HCT116 (cell line): Measurements from ENCODE around the gene DGAT2. TPM values are rescaled to one million over a fixed set of nuclear protein-coding genes. Genes with fewer than 3 reads are reported as not detected.

Source experiments
- ATAC-seq: fragments of 200-7000 bp; cut with Tn5 transposase; 2 replicates; pipeline ENCODE4 v1.9.1; 2020; ENCODE audit warnings: mild to moderate bottlenecking, moderate library complexity
- BruUV-seq: library from RNA; stranded (reverse); fragments of 400-500 nt; replicated peaks from 2 replicates; lab custom pipeline; 2021; lab: Mats Ljungman, UMichigan
- CTCF ChIA-PET: fragments of 300-600 bp; sonication (Branson Sonifier 250); formaldehyde crosslinking; loops from one replicate; lab custom pipeline; 2021; ENCODE audit warnings: antibody characterized with exemption; lab: Charles Lee
- POLR2A ChIA-PET: fragments of 300-600, 350-600 bp; sonication (Branson Sonifier 250); formaldehyde crosslinking; loops from one replicate; lab custom pipeline; 2021; ENCODE audit warnings: antibody characterized with exemption; lab: Charles Lee
- RAD21 ChIA-PET, 2 experiments: fragments of 300-600 bp; sonication (Branson Sonifier 250); formaldehyde crosslinking; loops; one replicate each; lab custom pipeline; 2023; ENCODE audit warnings: low total read pairs in 2 of 2; ENCODE audit not compliant: uncharacterized antibody in 2 of 2, unreplicated experiment in 2 of 2, low non-redundant PET in 1 of 2; lab: Charles Lee
- DNase-seq: peaks from one replicate; pipeline ENCODE4 v3.0.0-alpha.2; 2010; ENCODE audit warnings: low read depth, low spot score
- H2AFZ ChIP-seq: fragments of 200-600 bp; shearing (Covaris generic), sonication (generic); 2 replicates; pipeline ENCODE4 v1.6.1; 2017; ENCODE audit warnings: low read depth, mixed run types, mixed read lengths, antibody characterized with exemption, low read length; ENCODE audit not compliant: poor library complexity, severe bottlenecking
- H3K27ac ChIP-seq: 2 replicates; pipeline ENCODE4 v1.5.1; 2012; ENCODE audit warnings: low read depth, low read length
- H3K27me3 ChIP-seq: fragments of 200-600 bp; sonication (generic); 2 replicates; pipeline ENCODE4 v1.6.1; 2016; ENCODE audit warnings: mixed run types, low read length, mixed read lengths; ENCODE audit not compliant: insufficient read depth
- H3K36me3 ChIP-seq, 2 experiments: fragments of 200-500 bp in 1 of 2; fragments of 200-600 bp in 1 of 2; sonication (Bioruptor generic) in 1 of 2; sonication (generic) in 1 of 2; 2 replicates each; pipeline versions ENCODE4 v1.5.1 to v1.6.1; 2014 to 2016; ENCODE audit warnings: low read length in 2 of 2, inconsistent platforms in 1 of 2, mixed read lengths in 1 of 2, mixed run types in 1 of 2; ENCODE audit not compliant: insufficient read depth in 2 of 2, control insufficient read depth in 1 of 2
- H3K4me1 ChIP-seq, 2 experiments: fragments of 200-600 bp in 1 of 2; sonication (generic) in 1 of 2; 2 replicates each; pipeline versions ENCODE4 v1.5.1 to v1.6.1; 2012 to 2017; ENCODE audit warnings: low read length in 2 of 2, inconsistent platforms in 1 of 2, mild to moderate bottlenecking in 1 of 2, mixed read lengths in 1 of 2, mixed run types in 1 of 2, moderate library complexity in 1 of 2; ENCODE audit not compliant: insufficient read depth in 2 of 2, control insufficient read depth in 1 of 2
- H3K4me2 ChIP-seq: fragments of 200-600 bp; sonication (generic); 2 replicates; pipeline ENCODE4 v1.6.1; 2017; ENCODE audit warnings: mixed run types, low read length, mixed read lengths
- H3K4me3 ChIP-seq, 2 experiments: fragments of 200-600 bp in 1 of 2; sonication (generic) in 1 of 2; replicated peaks in 1 of 2; 2 replicates each; pipeline ENCODE4 v1.5.1; 2011 to 2016; ENCODE audit warnings: low read length in 2 of 2, control low read depth in 1 of 2, low read depth in 1 of 2, mild to moderate bottlenecking in 1 of 2, mixed read lengths in 1 of 2, mixed run types in 1 of 2
- H3K79me2 ChIP-seq: fragments of 200-600 bp; sonication (generic); 2 replicates; pipeline ENCODE4 v1.6.1; 2017; ENCODE audit warnings: mild to moderate bottlenecking, mixed run types, low read length, moderate library complexity, mixed read lengths; ENCODE audit not compliant: insufficient read depth
- H3K9ac ChIP-seq: fragments of 200-600 bp; sonication (generic); 2 replicates; pipeline ENCODE4 v1.6.1; 2016; ENCODE audit warnings: low read length, mixed read lengths
- H3K9me2 ChIP-seq: fragments of 200-600 bp; sonication (generic), shearing (Covaris generic); 2 replicates; pipeline ENCODE4 v1.6.1; 2017; ENCODE audit warnings: mixed run types, mild to moderate bottlenecking, moderate library complexity; ENCODE audit not compliant: insufficient read depth
- H3K9me3 ChIP-seq, 2 experiments: fragments of 200-500 bp in 1 of 2; fragments of 200-600 bp in 1 of 2; sonication (Bioruptor generic) in 1 of 2; sonication (generic) in 1 of 2; 2 replicates each; pipeline ENCODE4 v1.6.1; 2014 to 2017; ENCODE audit warnings: low read length in 2 of 2, mixed read lengths in 2 of 2, inconsistent platforms in 1 of 2, low read depth in 1 of 2, mild to moderate bottlenecking in 1 of 2, mixed run types in 1 of 2, moderate library complexity in 1 of 2; ENCODE audit not compliant: control insufficient read depth in 1 of 2, insufficient read depth in 1 of 2
- H4K20me1 ChIP-seq: fragments of 200-600 bp; sonication (generic), shearing (Covaris generic); 2 replicates; pipeline ENCODE4 v1.6.1; 2017; ENCODE audit warnings: mixed run types, mild to moderate bottlenecking, moderate library complexity; ENCODE audit not compliant: insufficient read depth
- ATF3 ChIP-seq: IDR thresholded peaks from 2 replicates; pipeline ENCODE4 v1.6.1; 2012
- CBX3 ChIP-seq: IDR thresholded peaks from 2 replicates; pipeline ENCODE4 v1.6.1; 2012; ENCODE audit warnings: low read depth
- CEBPB ChIP-seq: IDR thresholded peaks from 2 replicates; pipeline ENCODE4 v1.6.1; 2012; ENCODE audit warnings: low read depth
- EGR1 ChIP-seq: IDR thresholded peaks from 2 replicates; pipeline ENCODE4 v1.6.1; 2012; ENCODE audit warnings: low read depth
- EZH2 ChIP-seq: fragments of 200-600 bp; sonication (generic); IDR thresholded peaks from 2 replicates; pipeline ENCODE4 v1.6.1; 2017; ENCODE audit warnings: antibody characterized with exemption, mixed run types
- EZH2phosphoT487 ChIP-seq: fragments of 200-600 bp; IDR thresholded peaks from 2 replicates; pipeline ENCODE4 v1.6.1; 2018; ENCODE audit warnings: antibody characterized with exemption, borderline replicate concordance
- JUND ChIP-seq: IDR thresholded peaks from 2 replicates; pipeline ENCODE4 v1.6.1; 2012
- MAX ChIP-seq: IDR thresholded peaks from 2 replicates; pipeline ENCODE4 v1.6.1; 2012
- POLR2A ChIP-seq: IDR thresholded peaks from 2 replicates; pipeline ENCODE4 v1.7.0; 2011; ENCODE audit warnings: borderline replicate concordance; ENCODE audit not compliant: insufficient read depth, insufficient read length; ENCODE audit errors: extremely low read depth
- RAD21 ChIP-seq: IDR thresholded peaks from 2 replicates; pipeline ENCODE4 v1.6.1; 2012; ENCODE audit warnings: low read depth, mild to moderate bottlenecking
- REST ChIP-seq: IDR thresholded peaks from 2 replicates; pipeline ENCODE4 v1.6.1; 2012; ENCODE audit warnings: low read depth
- SP1 ChIP-seq: IDR thresholded peaks from 2 replicates; pipeline ENCODE4 v1.6.1; 2012; ENCODE audit warnings: low read depth
- SRF ChIP-seq: IDR thresholded peaks from 2 replicates; pipeline ENCODE4 v1.6.1; 2012; ENCODE audit warnings: low read depth
- TCF7L2 ChIP-seq: IDR thresholded peaks from 2 replicates; pipeline ENCODE4 v1.7.0; 2011; ENCODE audit warnings: borderline replicate concordance, inconsistent platforms; ENCODE audit not compliant: insufficient read depth, insufficient read length; ENCODE audit errors: extremely low read depth
- YY1 ChIP-seq: IDR thresholded peaks from 2 replicates; pipeline ENCODE4 v1.6.1; 2011; ENCODE audit warnings: low read length, low read depth, moderate library complexity, mild to moderate bottlenecking; ENCODE audit not compliant: insufficient replicate concordance; ENCODE audit errors: extremely low read depth
- ZFX ChIP-seq: fragments of 450-650 bp; IDR thresholded peaks from 2 replicates; pipeline ENCODE4 v1.6.1; 2017
- ZNF274 ChIP-seq: fragments of 200-500 bp; sonication (Bioruptor generic); IDR thresholded peaks from 2 replicates; pipeline ENCODE4 v1.6.1; 2014; ENCODE audit warnings: mild to moderate bottlenecking, low read depth, low read length, inconsistent platforms
- intact Hi-C: fragments of 100-400 bp; cut with micrococcal nuclease; formaldehyde crosslinking; loops from 2 replicates; pipeline ENCODE4 v1.10.0; 2022
- total RNA-seq: library from RNA; stranded (reverse); gene quantifications from one replicate; pipeline ENCODE4 v1.2.1, GENCODE V29; 2021; ENCODE audit not compliant: unreplicated experiment

Gene DGAT2
- total RNA-seq, 1 experiment from 2014 or later = 2.4 TPM

DNA sequence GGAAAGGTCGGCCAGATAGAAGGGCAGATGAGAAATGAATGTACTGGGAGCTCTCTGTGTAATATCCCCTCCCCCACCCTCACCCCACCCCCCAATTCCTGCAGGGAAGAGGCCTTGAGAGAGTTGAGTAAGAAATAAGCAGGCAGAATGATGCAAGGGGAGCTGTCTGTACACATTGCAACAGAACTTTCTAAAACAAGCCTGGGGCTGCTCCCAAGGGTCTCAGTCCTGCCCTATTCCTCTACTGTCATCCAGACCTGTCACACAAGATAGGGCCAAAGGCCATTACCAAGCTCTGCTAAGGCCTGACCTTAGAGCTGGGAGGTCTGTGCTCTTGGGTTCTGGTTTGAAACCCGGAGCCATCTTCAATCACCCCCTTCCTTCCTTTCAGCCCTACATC lies 5.7 kb upstream of the DGAT2 start:
- Histone ChIP-seq H3K36me3 (no peaks in the 10 kb centered on the region), H3K9me2 (no peaks in the 10 kb centered on the region), H3K9ac (no peak overlapping the region), H3K9me3 (no peaks in the 10 kb centered on the region), H3K27me3 (no peaks in the 10 kb centered on the region), H3K79me2 (no peaks in the 10 kb centered on the region), H4K20me1 (no peaks in the 10 kb centered on the region), H2AFZ (no peak overlapping the region), H3K4me1 (peaks cover 2% of the 10 kb centered on the region in 2 experiments; a peak in 3 of 4 replicates), H3K27ac (no peak overlapping the region), H3K4me2 (no peak overlapping the region), H3K4me3 (no peak overlapping the region)
- CTCF ChIA-PET = interaction anchor here (1.2 kb wide), 1 partner anchor 57 kb away, joined by 3 read pairs; no protein-coding TSS in a partner anchor
- RAD21 ChIA-PET = no interaction called here
- ATAC-seq (no peak), DNase-seq (no peak)
- no TSS peak for BruUV-seq
- intact Hi-C loops = no loop called here
- POLR2A ChIA-PET = no interaction called here
- TF ChIP-seq EGR1 = no peak
- TF ChIP-seq CEBPB = no peak
- TF ChIP-seq REST = no peak
- no peak for TF ChIP-seq ZFX
- no peak for TF ChIP-seq SP1
- no peak for TF ChIP-seq SRF
- TF ChIP-seq TCF7L2 = no peak

- peaks cover 5 to 11% of the 10 kb centered on the region in 2 experiments for H3K4me1 ChIP-seq
- no peaks in the 10 kb centered on the region for H3K9me2 ChIP-seq
- BruUV-seq = no TSS peak
- H3K9me3 ChIP-seq = no peaks in the 10 kb centered on the region
- no peak overlapping the region for H3K4me2 ChIP-seq
- intact Hi-C loops = no loop called here
- H2AFZ ChIP-seq = no peak overlapping the region
- H3K4me3 ChIP-seq = no peak overlapping the region
- ChIA-PET CTCF (no interaction called here), POLR2A (no interaction called here), RAD21 (no interaction called here)
- no peaks in the 10 kb centered on the region for H3K79me2 ChIP-seq
- DNase-seq (no peak), ATAC-seq (no peak)
- H3K9ac ChIP-seq = no peak overlapping the region
- no peaks in the 10 kb centered on the region for H3K36me3 ChIP-seq
- H3K27me3 ChIP-seq = no peaks in the 10 kb centered on the region; the same call in 1 of the 2 replicates
- no peak overlapping the region for H3K27ac ChIP-seq
- H4K20me1 ChIP-seq = no peaks in the 10 kb centered on the region
- TF ChIP-seq POLR2A = no peak
- TF ChIP-seq EZH2 = no peak
- no peak for TF ChIP-seq TCF7L2
- no peak for TF ChIP-seq ZNF274
- no peak for TF ChIP-seq YY1
- no peak for TF ChIP-seq ATF3
- TF ChIP-seq JUND = no peak
- no peak for TF ChIP-seq CEBPB
- TF ChIP-seq CBX3 = no peak
- no peak for TF ChIP-seq EZH2phosphoT487
- TF ChIP-seq RAD21 = no peak
- no peak for TF ChIP-seq MAX
These were observed 4.7 kb upstream of the DGAT2 start for GRCh38 chr11:75763846-75764245.
